DMS114 treated with DMSO at 0.1 percent for 48 hours (cell line): ENCODE data around the gene LCORL.
"Not testable (repeated sequence)": the region's sequence is repeated elsewhere in the genome, so short reads cannot be mapped to it uniquely, and the experiment has no call there.

Experiments used
- DNase-seq: peaks from one replicate; lab custom pipeline; 2025; ENCODE audit not compliant: unreplicated experiment; lab: John Stamatoyannopoulos, UW

Gene LCORL

GRCh38 chr4:18021720-18022571 is at the start of gene LCORL:
Gene LCORL (minus strand): TSS chr4:18021755. CDS start chr4:18021751, 4 bp downstream.
- peak; percentile 96 for DNase-seq

- DNase-seq = no peak
These were observed 48.3 kb upstream of the LCORL start for GRCh38 chr4:18069810-18070209.

DNA sequence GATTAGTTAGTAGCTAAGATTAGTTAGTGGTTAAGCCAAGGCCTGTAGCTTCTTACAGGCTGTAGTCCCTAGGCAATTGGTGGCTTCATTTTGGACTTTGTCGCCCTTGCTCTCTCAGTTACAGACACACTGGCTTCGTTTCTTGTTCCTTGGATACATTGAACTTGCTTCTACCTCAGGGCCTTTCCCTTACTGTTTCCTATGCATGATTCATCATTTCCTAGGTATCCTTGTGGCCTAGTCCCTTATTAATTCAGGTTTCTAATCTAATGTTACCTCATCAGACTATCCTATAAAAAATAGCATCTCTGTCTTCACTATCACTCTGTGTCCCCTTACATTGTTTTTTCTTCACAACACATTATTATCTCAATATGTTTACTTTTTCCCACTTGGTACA is 45.5 kb upstream of the LCORL start:
- no peak for DNase-seq

- no peak for DNase-seq
These were observed 41.5 kb upstream of the LCORL start for GRCh38 chr4:18063079-18063478.

- no peak for DNase-seq
These were observed 36.4 kb upstream of the LCORL start for GRCh38 chr4:18057821-18058533.

DNA sequence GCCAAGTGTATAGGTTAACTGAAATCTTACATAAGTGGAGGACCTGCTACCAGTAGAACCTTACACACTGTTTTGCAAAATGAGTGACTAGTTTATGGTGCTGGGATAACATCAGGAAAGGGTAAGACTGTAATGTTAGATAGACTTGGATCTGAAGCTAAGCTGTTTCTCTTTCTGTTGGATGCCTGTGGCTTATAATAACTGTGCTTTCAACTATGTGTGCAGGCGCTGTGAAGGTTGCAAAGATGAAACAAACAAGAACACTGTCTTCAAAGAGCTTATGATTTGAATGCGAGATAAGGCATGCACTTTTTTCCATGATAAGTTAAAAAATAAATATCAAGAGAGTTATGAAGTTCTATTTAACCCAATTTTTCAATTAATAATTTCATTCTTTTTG is 34.5 kb upstream of the LCORL start:
- no peak for DNase-seq

DNA sequence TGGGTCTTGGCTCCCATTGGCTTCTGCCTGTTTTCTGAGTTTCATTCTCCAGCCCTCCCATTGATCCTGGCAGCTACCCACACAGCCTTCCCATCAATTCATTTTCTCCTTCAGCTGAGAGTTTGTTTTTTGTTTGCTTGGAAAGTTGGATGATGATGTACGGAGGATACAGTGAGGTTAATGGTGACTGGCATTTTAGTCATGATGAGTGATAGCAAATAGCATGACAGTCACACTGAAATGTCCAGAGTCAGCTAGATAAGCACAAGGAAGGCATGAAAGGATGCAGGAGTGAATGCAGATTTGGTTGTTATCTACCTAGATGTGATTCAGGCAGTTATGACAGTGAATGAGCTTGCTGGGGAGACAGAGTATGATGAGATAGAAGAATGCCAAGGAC is 30.6 kb upstream of the LCORL start:
- no peak for DNase-seq

DNA sequence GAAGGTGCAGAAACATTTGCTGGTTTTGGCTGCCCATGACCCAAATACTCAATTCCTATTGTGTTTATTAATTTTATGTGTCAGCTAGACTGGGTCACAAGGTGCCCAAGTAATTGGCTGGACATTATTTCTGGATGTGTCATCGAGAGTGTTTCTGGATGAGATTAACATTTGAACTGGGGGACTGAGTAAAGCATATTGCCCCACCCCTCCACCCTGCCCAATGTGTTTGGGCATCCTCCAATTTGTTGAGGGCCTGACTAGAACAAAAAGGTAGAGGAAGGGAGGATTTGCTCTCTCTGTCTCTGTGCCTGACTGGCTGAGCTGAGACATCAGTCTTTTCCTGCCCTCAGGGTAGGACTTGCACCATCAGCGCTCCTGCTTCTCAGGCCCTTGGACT is 29.7 kb upstream of the LCORL start:
- DNase-seq = no peak

GRCh38 chr4:18050448-18050847 is 28.9 kb upstream of the LCORL start:
- no peak for DNase-seq

GRCh38 chr4:18049446-18049845 is 27.9 kb upstream of the LCORL start:
- no peak for DNase-seq

DNA sequence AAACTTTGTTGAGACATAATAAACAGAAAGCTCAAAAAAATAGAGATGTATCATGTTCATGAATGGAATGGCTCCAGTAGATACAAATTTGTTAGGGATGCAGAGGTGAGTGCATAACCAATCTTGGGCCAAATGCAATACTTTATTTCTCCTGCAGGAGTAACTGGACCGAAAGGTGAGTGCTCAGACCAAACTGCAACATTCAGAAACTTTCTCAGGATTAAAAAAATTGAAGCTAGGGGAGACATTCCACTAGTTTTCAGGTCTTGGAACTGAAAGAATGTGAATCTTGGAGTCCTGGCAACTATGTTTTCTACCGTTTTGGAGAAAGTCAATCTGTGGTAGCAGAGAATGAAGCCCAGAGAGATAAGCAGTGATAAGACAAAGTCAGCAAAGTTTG is 21.2 kb upstream of the LCORL start:
- DNase-seq = no peak

DNA sequence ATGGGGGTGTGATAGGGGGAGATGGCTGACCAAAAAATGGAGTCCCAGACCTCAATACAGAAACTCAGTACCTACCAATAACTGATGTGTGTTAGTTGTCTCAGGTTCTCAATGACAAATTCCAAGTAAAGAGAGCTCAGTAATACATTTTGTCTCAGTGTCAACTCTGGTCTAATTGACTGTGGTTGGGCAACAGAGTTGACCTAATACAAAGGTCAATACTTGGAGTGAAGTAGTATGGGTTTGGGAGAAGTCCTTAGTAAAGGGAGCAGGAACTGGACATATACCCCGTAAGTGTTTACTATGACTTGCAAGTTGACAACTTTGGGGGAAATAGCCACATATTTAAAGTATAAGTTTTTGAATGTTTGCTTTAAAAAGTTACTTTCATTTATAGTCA is 20.5 kb upstream of the LCORL start:
- no peak for DNase-seq

DNA sequence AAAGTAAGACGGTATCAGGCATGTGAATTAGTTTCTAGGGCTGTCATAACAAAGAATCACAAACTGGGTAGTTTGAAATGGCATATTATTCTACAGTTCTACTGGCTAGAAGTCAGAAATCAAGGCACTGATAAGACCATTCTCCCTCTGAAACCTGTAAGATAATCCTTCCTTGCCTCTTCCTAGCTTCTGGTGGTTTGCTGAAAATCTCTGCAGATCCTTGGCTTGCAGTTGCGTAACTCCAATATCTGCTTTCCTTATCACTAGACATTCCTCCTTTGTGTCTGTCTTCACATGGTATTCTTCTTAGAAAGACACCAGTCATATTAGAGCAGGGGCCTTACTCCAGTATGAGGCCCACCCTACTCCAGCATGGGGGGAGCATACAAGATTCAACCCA is 19.6 kb upstream of the LCORL start:
- DNase-seq = no peak

DNA sequence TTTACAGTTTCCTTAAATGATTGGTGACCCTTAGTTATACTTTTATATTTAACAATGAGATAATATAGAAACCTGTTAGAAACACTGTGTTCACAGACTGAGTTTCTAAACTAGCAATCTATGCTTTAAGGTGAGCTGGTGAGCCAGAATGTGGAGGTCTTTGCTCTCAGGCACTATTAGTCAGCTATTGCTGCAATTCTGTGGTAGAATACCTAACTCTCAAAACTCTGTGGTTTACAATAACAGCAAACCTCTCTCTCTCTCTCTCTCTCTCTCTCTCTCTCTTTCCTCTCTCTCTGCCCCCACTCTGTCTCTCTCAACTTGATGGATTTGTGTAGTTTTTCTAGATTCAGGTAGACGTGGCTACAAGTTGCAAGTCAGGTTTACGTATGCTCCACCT is 17.6 kb upstream of the LCORL start:
- no peak for DNase-seq

DNA sequence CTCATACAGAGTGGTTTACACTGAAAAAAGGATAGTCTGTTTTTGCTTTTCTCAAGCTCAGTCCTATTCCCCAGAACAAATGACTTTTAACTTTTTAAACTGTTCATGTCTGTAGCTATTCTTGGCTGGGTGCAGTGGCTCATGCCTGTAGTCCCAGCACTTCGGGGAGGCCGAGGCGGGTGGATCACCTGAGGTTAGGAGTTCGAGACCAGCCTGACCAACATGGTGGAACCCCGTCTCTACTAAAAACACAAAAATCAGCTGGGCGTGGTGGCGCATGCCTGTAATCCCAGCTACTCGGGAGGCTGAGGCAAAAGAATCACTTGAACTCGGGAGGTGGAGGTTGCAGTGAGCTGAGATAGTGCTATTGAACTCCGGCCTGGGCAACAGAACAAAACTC is 14.8 kb upstream of the LCORL start:
- DNase-seq = not testable (repeated sequence)

DNA sequence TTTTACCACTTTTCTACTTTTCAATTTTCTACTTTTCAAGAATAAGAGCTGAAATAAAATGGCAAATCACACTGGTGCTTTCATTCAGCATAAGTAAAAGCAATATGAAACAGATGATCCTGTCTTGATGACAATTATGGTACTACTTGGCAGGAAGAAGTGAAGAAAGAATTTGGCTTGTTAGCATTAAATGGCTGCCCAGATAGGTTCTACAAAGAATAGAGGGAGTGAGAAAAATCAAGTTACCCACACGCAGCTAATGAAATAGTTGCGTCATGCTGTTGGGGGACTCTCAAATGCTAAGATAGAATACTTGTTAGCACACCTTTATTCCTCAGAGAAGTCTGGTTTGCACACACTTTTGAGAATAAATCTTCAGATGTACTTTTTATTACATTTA is 12.5 kb upstream of the LCORL start:
- no peak for DNase-seq

DNA sequence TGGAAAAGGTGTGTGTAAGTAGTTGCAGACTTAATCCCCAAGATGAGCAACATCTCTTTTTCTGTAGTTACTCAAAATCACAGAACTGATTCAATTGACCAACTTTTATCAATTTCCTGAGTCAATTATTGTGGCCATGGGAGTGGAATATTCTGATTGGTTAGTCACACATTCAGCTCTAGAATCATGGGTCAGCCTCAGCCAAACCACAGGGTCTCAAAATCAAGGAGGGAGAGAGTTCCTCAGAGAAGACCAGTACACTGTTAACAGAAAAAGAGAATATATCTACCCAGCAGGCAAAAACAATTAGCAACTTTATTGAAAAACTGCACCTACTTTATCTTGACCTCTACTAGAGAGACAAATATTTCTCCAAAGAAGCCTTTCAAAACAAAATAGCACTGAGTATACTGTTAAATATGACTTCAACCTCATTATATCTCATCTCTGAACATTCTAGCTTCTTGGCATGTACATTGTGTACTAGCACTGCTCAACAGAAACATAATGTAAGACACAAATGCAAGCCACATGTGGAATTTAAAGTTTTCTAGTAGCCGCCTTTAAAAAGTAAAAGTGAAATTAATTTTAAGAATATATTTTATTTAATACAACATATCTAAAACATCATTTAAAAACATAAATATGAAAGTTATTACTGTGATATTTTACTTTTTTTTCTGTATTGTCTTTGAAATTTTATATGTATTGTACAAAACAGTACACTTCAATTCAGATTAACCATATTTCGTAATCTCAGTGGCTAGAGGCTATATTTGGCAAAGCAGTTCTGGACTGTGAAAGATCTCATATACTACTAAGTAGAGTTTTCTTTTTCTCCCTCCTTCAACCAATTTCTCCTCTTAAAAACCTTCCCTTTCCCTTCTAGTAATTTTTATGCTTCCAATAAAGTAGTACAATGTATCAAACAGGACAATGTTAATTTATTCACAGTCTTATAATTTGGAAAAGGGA is 11.8 kb upstream of the LCORL start:
- no peak for DNase-seq

- DNase-seq = no peak
These were observed 3.7 kb upstream of the LCORL start for GRCh38 chr4:18025288-18025687.

GRCh38 chr4:18022572-18023050 is 1.1 kb upstream of the LCORL start:
- no peak for DNase-seq

- DNase-seq = no peak
These were observed 160 bp downstream of the LCORL start for GRCh38 chr4:18021470-18021719.

GRCh38 chr4:18020671-18021469 is 685 bp downstream of the LCORL start:
- DNase-seq = peak; percentile 46
